GM12872 (cell line): ENCODE data around the gene SYNPO.

Experiments used
- CTCF ChIP-seq: IDR thresholded peaks from 3 replicates; pipeline ENCODE4 v1.5.1; 2011; ENCODE audit warnings: low read depth, mild to moderate bottlenecking, low read length, moderate library complexity; ENCODE audit not compliant: insufficient read depth

SYNPO gene

GRCh38 chr5:150596826-150597225 is 43.6 kb upstream of the SYNPO start:
- no peak for TF ChIP-seq CTCF

- no peak for TF ChIP-seq CTCF
Observed at GRCh38 chr5:150598006-150598405, 42.5 kb upstream of the SYNPO start.

- no peak for TF ChIP-seq CTCF
Observed at GRCh38 chr5:150598821-150599273, 41.6 kb upstream of the SYNPO start.

GRCh38 chr5:150599281-150599680 is 41.2 kb upstream of the SYNPO start:
- no peak for TF ChIP-seq CTCF

- TF ChIP-seq CTCF = no peak
Observed at GRCh38 chr5:150599917-150600511, 40.4 kb upstream of the SYNPO start.

GRCh38 chr5:150600616-150601490 is 39.6 kb upstream of the SYNPO start:
- TF ChIP-seq CTCF = no peak

- no peak for TF ChIP-seq CTCF
Observed at GRCh38 chr5:150601491-150602345, 38.7 kb upstream of the SYNPO start.
